ENCODE data around the gene ORC5.

The ORC5 gene

GRCh38 chr7:104123786-104124185, 84.0 kb downstream of the ORC5 start:
- no peak for DNase-seq (ENCODE audit: low spot score)
- no peak overlapping the region for H3K4me3 ChIP-seq
- no peak overlapping the region for H3K27ac ChIP-seq
- no peak for TF ChIP-seq CTCF (IDR thresholded peaks at IDR 0.05)

- no peak overlapping the region for H3K4me3 ChIP-seq
- no peak for TF ChIP-seq CTCF (IDR thresholded peaks at IDR 0.05)
- no peak overlapping the region for H3K27ac ChIP-seq
- DNase-seq (ENCODE audit: low spot score) = no peak
Measured at GRCh38 chr7:104113788-104114187, 94.0 kb downstream of the ORC5 start.

- Histone ChIP-seq H3K27ac (no peak overlapping the region), H3K4me3 (no peak overlapping the region)
- DNase-seq (ENCODE audit: low spot score) = no peak
- TF ChIP-seq CTCF (IDR thresholded peaks at IDR 0.05) = no peak
Measured at GRCh38 chr7:104112623-104113022, 95.2 kb downstream of the ORC5 start.

GRCh38 chr7:104111271-104111670, 96.5 kb downstream of the ORC5 start:
- H3K27ac ChIP-seq = no peak overlapping the region
- H3K4me3 ChIP-seq = no peak overlapping the region
- TF ChIP-seq CTCF (IDR thresholded peaks at IDR 0.05) = no peak
- no peak for DNase-seq (ENCODE audit: low spot score)

GRCh38 chr7:104106108-104106905, 101.5 kb downstream of the ORC5 start:
- TF ChIP-seq CTCF (IDR thresholded peaks at IDR 0.05) = no peak
- DNase-seq (ENCODE audit: low spot score) = no peak

GRCh38 chr7:104098890-104099289, 108.9 kb downstream of the ORC5 start:
- Histone ChIP-seq H3K4me3 (no peak overlapping the region), H3K27ac (no peak overlapping the region)
- no peak for TF ChIP-seq CTCF (IDR thresholded peaks at IDR 0.05)
- DNase-seq (ENCODE audit: low spot score) = no peak

More at GRCh38 chr7:104106108-104106905, 101.5 kb downstream of the ORC5 start:
- Histone ChIP-seq H3K4me3 (no peak overlapping the region), H3K27ac (no peak overlapping the region)

GRCh38 chr7:104096683-104097082, 111.1 kb downstream of the ORC5 start:
- no peak for TF ChIP-seq CTCF (IDR thresholded peaks at IDR 0.05)
- Histone ChIP-seq H3K4me3 (no peak overlapping the region), H3K27ac (no peak overlapping the region)
- no peak for DNase-seq (ENCODE audit: low spot score)
